ENCODE data around the gene AZU1.
"Not testable (repeated sequence)": the region's sequence is repeated elsewhere in the genome, so short reads cannot be mapped to it uniquely, and the experiment has no call there.

Gene AZU1

GRCh38 chr19:875265-875879 lies 47.7 kb downstream of the AZU1 start:
- TF ChIP-seq, protein P1, sequence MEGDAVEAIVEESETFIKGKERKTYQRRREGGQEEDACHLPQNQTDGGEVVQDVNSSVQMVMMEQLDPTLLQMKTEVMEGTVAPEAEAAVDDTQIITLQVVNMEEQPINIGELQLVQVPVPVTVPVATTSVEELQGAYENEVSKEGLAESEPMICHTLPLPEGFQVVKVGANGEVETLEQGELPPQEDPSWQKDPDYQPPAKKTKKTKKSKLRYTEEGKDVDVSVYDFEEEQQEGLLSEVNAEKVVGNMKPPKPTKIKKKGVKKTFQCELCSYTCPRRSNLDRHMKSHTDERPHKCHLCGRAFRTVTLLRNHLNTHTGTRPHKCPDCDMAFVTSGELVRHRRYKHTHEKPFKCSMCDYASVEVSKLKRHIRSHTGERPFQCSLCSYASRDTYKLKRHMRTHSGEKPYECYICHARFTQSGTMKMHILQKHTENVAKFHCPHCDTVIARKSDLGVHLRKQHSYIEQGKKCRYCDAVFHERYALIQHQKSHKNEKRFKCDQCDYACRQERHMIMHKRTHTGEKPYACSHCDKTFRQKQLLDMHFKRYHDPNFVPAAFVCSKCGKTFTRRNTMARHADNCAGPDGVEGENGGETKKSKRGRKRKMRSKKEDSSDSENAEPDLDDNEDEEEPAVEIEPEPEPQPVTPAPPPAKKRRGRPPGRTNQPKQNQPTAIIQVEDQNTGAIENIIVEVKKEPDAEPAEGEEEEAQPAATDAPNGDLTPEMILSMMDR (IDR thresholded peaks at IDR 0.05; ENCODE audit: borderline replicate concordance, extremely low read depth, low read length, poor library complexity, severe bottlenecking) = no peak
- no peak for TF ChIP-seq EZH2 (IDR thresholded peaks at IDR 0.05; ENCODE audit: borderline replicate concordance, low read depth, low read length, severe bottlenecking)
- Histone ChIP-seq H3K4me1 (ENCODE audit: insufficient read depth, low read length) (no peaks in the 10 kb centered on the region), H3K79me2 (ENCODE audit: insufficient read depth, low read length) (no peaks in the 10 kb centered on the region), H3K9ac (ENCODE audit: low read depth, low read length) (no peak overlapping the region), H3K27me3 (ENCODE audit: insufficient read depth, low read length, poor library complexity) (no peaks in the 10 kb centered on the region), H3K36me3 (ENCODE audit: insufficient read depth, low read length) (peaks cover 59% of the 10 kb centered on the region), H3K4me3 (ENCODE audit: low read depth in 1 of 2, low read length in 2 of 2) (no peak overlapping the region), H3K9me3 (ENCODE audit: insufficient read depth, low read length, severe bottlenecking) (no peaks in the 10 kb centered on the region), H4K20me1 (ENCODE audit: insufficient read depth, low read length) (peaks cover 5% of the 10 kb centered on the region; the same call in 1 of the 2 replicates), H3K27ac (ENCODE audit: low read length) (no peak overlapping the region), H2AFZ (ENCODE audit: low read depth, low read length) (no peak overlapping the region), H3K4me2 (ENCODE audit: insufficient read depth, low read length) (no peak overlapping the region)
- ATAC-seq (ENCODE audit: insufficient read depth, low read depth) (no peak), DNase-seq (no peak)

DNA sequence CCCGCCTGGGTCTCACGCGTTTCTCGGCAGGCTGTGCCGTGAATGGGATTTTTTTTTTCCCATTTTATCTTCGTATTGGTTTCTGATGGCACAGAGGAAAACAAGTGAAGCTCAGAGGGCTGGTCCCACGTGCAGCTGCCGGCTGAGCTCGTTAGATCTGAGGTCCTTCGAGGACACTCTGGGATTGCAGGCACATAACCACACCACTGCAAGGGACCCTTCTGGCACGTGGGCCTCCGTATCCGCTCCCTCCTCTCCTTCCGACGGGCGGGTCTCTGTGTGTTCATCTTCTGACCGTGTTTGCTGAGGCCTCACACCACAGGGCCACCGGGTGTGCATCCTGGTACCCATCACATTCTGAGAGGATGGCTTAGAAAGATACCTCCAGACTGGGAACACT lies 48.5 kb downstream of the AZU1 start:
- Histone ChIP-seq H3K4me1 (ENCODE audit: insufficient read depth, low read length) (no peaks in the 10 kb centered on the region), H3K79me2 (ENCODE audit: insufficient read depth, low read length) (no peaks in the 10 kb centered on the region), H2AFZ (ENCODE audit: low read depth, low read length) (no peak overlapping the region), H3K4me3 (ENCODE audit: low read depth in 1 of 2, low read length in 2 of 2) (no peak overlapping the region), H3K9me3 (ENCODE audit: insufficient read depth, low read length, severe bottlenecking) (no peaks in the 10 kb centered on the region), H3K27ac (ENCODE audit: low read length) (no peak overlapping the region), H3K9ac (ENCODE audit: low read depth, low read length) (no peak overlapping the region), H3K27me3 (ENCODE audit: insufficient read depth, low read length, poor library complexity) (no peaks in the 10 kb centered on the region), H4K20me1 (ENCODE audit: insufficient read depth, low read length) (peaks cover 5% of the 10 kb centered on the region; the same call in 1 of the 2 replicates), H3K4me2 (ENCODE audit: insufficient read depth, low read length) (no peak overlapping the region), H3K36me3 (ENCODE audit: insufficient read depth, low read length) (peaks cover 54% of the 10 kb centered on the region)
- DNase-seq = no peak
- TF ChIP-seq, protein P1 (IDR thresholded peaks at IDR 0.05; ENCODE audit: borderline replicate concordance, extremely low read depth, low read length, poor library complexity, severe bottlenecking) = no peak
- TF ChIP-seq EZH2 (IDR thresholded peaks at IDR 0.05; ENCODE audit: borderline replicate concordance, low read depth, low read length, severe bottlenecking) = no peak
- ATAC-seq (ENCODE audit: insufficient read depth, low read depth) = no peak

GRCh38 chr19:876780-877314 lies 49.2 kb downstream of the AZU1 start:
- TF ChIP-seq, protein P1 (IDR thresholded peaks at IDR 0.05; ENCODE audit: borderline replicate concordance, extremely low read depth, low read length, poor library complexity, severe bottlenecking) = no peak
- TF ChIP-seq EZH2 (IDR thresholded peaks at IDR 0.05; ENCODE audit: borderline replicate concordance, low read depth, low read length, severe bottlenecking) = no peak
- H3K4me2 ChIP-seq (ENCODE audit: insufficient read depth, low read length) = no peak overlapping the region
- H3K36me3 ChIP-seq (ENCODE audit: insufficient read depth, low read length) = peaks cover 57% of the 10 kb centered on the region
- H2AFZ ChIP-seq (ENCODE audit: low read depth, low read length) = no peak overlapping the region
- no peak for ATAC-seq (ENCODE audit: insufficient read depth, low read depth)
- H3K4me1 ChIP-seq (ENCODE audit: insufficient read depth, low read length) = no peaks in the 10 kb centered on the region
- no peaks in the 10 kb centered on the region for H3K79me2 ChIP-seq (ENCODE audit: insufficient read depth, low read length)
- H4K20me1 ChIP-seq (ENCODE audit: insufficient read depth, low read length) = peaks cover 5% of the 10 kb centered on the region; the same call in 1 of the 2 replicates
- DNase-seq = no peak
- H3K27ac ChIP-seq (ENCODE audit: low read length) = no peak overlapping the region
- H3K4me3 ChIP-seq (ENCODE audit: low read depth in 1 of 2, low read length in 2 of 2) = no peak overlapping the region
- no peaks in the 10 kb centered on the region for H3K27me3 ChIP-seq (ENCODE audit: insufficient read depth, low read length, poor library complexity)
- H3K9me3 ChIP-seq (ENCODE audit: insufficient read depth, low read length, severe bottlenecking) = no peaks in the 10 kb centered on the region
- no peak overlapping the region for H3K9ac ChIP-seq (ENCODE audit: low read depth, low read length)

GRCh38 chr19:877992-878660 lies 50.5 kb downstream of the AZU1 start:
- not testable (repeated sequence) for H2AFZ ChIP-seq (ENCODE audit: low read depth, low read length); H3K27me3 ChIP-seq (ENCODE audit: insufficient read depth, low read length, poor library complexity); H3K4me3 ChIP-seq (ENCODE audit: low read depth in 1 of 2, low read length in 2 of 2); H3K9ac ChIP-seq (ENCODE audit: low read depth, low read length); H3K9me3 ChIP-seq (ENCODE audit: insufficient read depth, low read length, severe bottlenecking); DNase-seq; H3K4me1 ChIP-seq (ENCODE audit: insufficient read depth, low read length); ATAC-seq (ENCODE audit: insufficient read depth, low read depth); H4K20me1 ChIP-seq (ENCODE audit: insufficient read depth, low read length); H3K4me2 ChIP-seq (ENCODE audit: insufficient read depth, low read length); H3K79me2 ChIP-seq (ENCODE audit: insufficient read depth, low read length); H3K27ac ChIP-seq (ENCODE audit: low read length)
- H3K36me3 ChIP-seq (ENCODE audit: insufficient read depth, low read length) = peaks cover 66% of the 10 kb centered on the region

DNA sequence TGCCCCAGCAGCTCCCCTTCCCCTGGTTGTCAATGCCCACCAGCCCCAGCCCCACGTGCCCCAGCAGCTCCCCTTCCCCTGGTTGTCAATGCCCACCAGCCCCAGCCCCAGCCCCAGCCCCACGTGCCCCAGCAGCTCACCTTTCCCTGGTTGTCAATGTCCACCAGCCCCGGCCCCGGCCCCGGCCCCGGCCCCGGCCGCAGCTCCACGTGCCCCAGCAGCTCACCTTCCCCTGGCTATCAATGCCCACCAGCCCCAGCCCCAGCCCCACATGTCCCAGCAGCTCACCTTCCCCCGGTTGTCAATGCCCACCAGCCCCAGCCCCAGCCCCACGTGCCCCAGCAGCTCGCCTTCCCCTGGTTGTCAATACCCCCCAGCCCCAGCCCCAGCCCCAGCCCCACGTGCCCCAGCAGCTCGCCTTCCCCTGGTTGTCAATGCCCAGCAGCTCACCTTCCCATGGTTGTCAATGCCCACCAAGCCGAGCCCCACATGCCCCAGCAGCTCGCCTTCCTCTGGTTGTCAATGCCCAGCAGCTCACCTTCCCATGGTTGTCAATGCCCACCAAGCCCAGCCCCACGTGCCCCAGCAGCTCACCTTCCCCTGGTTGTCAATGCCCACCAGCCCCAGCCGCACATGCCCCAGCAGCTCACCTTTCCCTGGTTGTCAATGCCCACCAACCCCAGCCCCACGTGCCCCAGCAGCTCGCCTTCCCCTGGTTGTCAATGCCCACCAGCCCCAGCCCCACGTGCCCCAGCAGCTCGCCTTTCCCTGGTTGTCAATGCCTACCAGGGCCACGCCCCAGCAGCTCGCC lies 51.3 kb downstream of the AZU1 start:
- DNase-seq; H3K4me1 ChIP-seq (ENCODE audit: insufficient read depth, low read length); H3K4me2 ChIP-seq (ENCODE audit: insufficient read depth, low read length); H3K9me3 ChIP-seq (ENCODE audit: insufficient read depth, low read length, severe bottlenecking); H3K79me2 ChIP-seq (ENCODE audit: insufficient read depth, low read length); H3K9ac ChIP-seq (ENCODE audit: low read depth, low read length); H3K27me3 ChIP-seq (ENCODE audit: insufficient read depth, low read length, poor library complexity); H3K27ac ChIP-seq (ENCODE audit: low read length); H3K4me3 ChIP-seq (ENCODE audit: low read depth in 1 of 2, low read length in 2 of 2); H2AFZ ChIP-seq (ENCODE audit: low read depth, low read length); ATAC-seq (ENCODE audit: insufficient read depth, low read depth); H4K20me1 ChIP-seq (ENCODE audit: insufficient read depth, low read length): not testable (repeated sequence)
- peaks cover 66% of the 10 kb centered on the region for H3K36me3 ChIP-seq (ENCODE audit: insufficient read depth, low read length)

Measured in DND-41 (cell line).